Sigmoid colon (tissue), 4 donors: ENCODE data around the gene CCDC47.

ENCODE experiments used
- EP300 ChIP-seq, 4 donors: sonication (generic); formaldehyde crosslinking; IDR thresholded peaks; one replicate each; pipeline ENCODE4 v1.6.1; 2017; ENCODE audit warnings: antibody characterized with exemption in 4 of 4
- POLR2A ChIP-seq, 2 donors: fragments of 450-650 bp; IDR thresholded peaks; one replicate each; pipeline ENCODE4 v1.6.1; 2016; ENCODE audit warnings: antibody characterized with exemption in 2 of 2, mild to moderate bottlenecking in 2 of 2, moderate library complexity in 2 of 2
- POLR2AphosphoS5 ChIP-seq, 4 donors: sonication (generic); formaldehyde crosslinking; IDR thresholded peaks; one replicate each; pipeline ENCODE4 v1.6.1; 2017; ENCODE audit warnings: antibody characterized with exemption in 4 of 4
- TF ChIP-seq, protein P1 (sequence below), 4 experiments: fragments of 450-650 bp in 3 of 4; fragments of 200-600 bp in 1 of 4; IDR thresholded peaks; one replicate each; pipeline ENCODE4 v1.5.1; 2016 to 2019; ENCODE audit warnings: antibody characterized with exemption in 4 of 4, mild to moderate bottlenecking in 3 of 4, moderate library complexity in 2 of 4

DNA sequence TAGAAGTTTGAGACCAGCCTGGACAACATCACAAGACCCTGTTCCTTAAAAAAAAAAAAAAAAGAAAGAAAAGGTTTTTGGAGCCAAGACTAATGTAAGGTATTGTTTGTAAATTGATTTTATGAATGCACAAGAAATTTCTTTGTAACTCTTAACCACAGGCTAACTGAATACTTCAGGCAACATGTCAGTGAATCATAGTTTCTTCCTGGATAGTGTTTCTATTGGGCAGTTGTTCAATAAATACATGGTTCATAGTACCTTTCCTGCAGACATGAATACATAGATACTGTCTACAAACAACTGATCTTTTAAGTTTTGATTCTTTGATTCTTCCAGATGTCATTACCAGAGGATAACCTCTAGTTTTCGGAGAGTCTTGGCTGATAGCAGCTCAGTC is 12.2 kb upstream of the CCDC47 start:
- TF ChIP-seq, protein P1, sequence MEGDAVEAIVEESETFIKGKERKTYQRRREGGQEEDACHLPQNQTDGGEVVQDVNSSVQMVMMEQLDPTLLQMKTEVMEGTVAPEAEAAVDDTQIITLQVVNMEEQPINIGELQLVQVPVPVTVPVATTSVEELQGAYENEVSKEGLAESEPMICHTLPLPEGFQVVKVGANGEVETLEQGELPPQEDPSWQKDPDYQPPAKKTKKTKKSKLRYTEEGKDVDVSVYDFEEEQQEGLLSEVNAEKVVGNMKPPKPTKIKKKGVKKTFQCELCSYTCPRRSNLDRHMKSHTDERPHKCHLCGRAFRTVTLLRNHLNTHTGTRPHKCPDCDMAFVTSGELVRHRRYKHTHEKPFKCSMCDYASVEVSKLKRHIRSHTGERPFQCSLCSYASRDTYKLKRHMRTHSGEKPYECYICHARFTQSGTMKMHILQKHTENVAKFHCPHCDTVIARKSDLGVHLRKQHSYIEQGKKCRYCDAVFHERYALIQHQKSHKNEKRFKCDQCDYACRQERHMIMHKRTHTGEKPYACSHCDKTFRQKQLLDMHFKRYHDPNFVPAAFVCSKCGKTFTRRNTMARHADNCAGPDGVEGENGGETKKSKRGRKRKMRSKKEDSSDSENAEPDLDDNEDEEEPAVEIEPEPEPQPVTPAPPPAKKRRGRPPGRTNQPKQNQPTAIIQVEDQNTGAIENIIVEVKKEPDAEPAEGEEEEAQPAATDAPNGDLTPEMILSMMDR (IDR thresholded peaks at IDR 0.05): no peak
- TF ChIP-seq POLR2A (IDR thresholded peaks at IDR 0.05): no peak
- no peak for TF ChIP-seq POLR2AphosphoS5 (IDR thresholded peaks at IDR 0.05)
- TF ChIP-seq EP300 (IDR thresholded peaks at IDR 0.05): no peak
